ENCODE data around the gene FRMD5. TPM values are rescaled to one million over a fixed set of nuclear protein-coding genes. Genes with fewer than 3 reads are reported as not detected.

Gene FRMD5
- polyA plus RNA-seq, 1 experiment = 5.2 TPM

DNA sequence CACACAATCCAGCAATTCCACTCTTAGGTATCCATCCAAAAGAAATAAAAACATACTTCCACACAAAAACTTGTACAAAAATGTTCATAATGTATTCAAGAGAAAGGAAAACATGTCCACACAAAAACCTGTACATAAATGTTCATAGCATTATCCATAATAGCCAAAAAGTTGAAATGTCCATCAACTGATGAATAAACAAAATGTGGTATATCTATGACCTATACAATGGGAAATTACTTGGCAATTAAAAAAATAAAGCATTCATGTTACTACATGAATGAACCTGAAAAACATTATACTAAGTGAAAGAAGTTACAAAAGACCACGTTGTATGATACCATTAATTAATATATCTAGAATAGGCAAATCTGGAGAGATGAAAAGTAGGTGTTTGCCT, 17.9 kb downstream of the FRMD5 start:
- TF ChIP-seq, protein P1, sequence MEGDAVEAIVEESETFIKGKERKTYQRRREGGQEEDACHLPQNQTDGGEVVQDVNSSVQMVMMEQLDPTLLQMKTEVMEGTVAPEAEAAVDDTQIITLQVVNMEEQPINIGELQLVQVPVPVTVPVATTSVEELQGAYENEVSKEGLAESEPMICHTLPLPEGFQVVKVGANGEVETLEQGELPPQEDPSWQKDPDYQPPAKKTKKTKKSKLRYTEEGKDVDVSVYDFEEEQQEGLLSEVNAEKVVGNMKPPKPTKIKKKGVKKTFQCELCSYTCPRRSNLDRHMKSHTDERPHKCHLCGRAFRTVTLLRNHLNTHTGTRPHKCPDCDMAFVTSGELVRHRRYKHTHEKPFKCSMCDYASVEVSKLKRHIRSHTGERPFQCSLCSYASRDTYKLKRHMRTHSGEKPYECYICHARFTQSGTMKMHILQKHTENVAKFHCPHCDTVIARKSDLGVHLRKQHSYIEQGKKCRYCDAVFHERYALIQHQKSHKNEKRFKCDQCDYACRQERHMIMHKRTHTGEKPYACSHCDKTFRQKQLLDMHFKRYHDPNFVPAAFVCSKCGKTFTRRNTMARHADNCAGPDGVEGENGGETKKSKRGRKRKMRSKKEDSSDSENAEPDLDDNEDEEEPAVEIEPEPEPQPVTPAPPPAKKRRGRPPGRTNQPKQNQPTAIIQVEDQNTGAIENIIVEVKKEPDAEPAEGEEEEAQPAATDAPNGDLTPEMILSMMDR (IDR thresholded peaks at IDR 0.05; ENCODE audit: low read depth, low read length) = no peak
- CTCF ChIA-PET = no interaction called here
- Histone ChIP-seq H3K4me3 (ENCODE audit: low read depth, low read length) (no peak overlapping the region), H3K27me3 (ENCODE audit: control insufficient read depth, insufficient read depth, low read length) (no peaks in the 10 kb centered on the region), H3K9me3 (ENCODE audit: control insufficient read depth, insufficient read depth, low read length) (no peaks in the 10 kb centered on the region), H3K27ac (ENCODE audit: low read depth, low read length) (no peak overlapping the region)
- DNase-seq (ENCODE audit: low read depth, low spot score) = no peak
- POLR2A ChIA-PET = no interaction called here

GRCh38 chr15:44173813-44174212, 21.3 kb downstream of the FRMD5 start:
- H3K27ac ChIP-seq (ENCODE audit: low read depth, low read length) = no peak overlapping the region
- H3K4me3 ChIP-seq (ENCODE audit: low read depth, low read length) = no peak overlapping the region
- H3K9me3 ChIP-seq (ENCODE audit: control insufficient read depth, insufficient read depth, low read length) = no peaks in the 10 kb centered on the region
- ChIA-PET CTCF (no interaction called here), POLR2A (no interaction called here)
- no peaks in the 10 kb centered on the region for H3K27me3 ChIP-seq (ENCODE audit: control insufficient read depth, insufficient read depth, low read length)
- no peak for DNase-seq (ENCODE audit: low read depth, low spot score)
- TF ChIP-seq, protein P1 (IDR thresholded peaks at IDR 0.05; ENCODE audit: low read depth, low read length) = no peak

DNA sequence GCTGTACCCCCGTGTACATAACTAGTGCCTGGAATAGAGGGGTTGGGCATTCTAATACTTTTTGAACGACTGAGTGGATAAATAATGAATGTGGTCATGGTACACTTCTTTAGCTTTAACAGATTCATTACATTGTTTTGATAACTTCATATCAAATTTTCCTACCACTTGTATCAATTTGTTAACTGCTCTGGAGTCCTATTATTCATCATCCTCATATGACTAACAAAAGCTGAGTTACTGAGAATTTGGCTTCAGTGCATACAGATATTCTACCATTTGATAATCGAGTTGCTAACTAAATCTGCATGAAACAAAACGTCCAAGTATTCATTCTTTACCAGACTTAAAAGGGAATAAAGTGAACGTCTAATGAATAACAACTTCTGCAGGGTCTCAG, 31.7 kb downstream of the FRMD5 start:
- Histone ChIP-seq H3K27ac (ENCODE audit: low read depth, low read length) (no peak overlapping the region), H3K4me3 (ENCODE audit: low read depth, low read length) (no peak overlapping the region), H3K27me3 (ENCODE audit: control insufficient read depth, insufficient read depth, low read length) (no peaks in the 10 kb centered on the region), H3K9me3 (ENCODE audit: control insufficient read depth, insufficient read depth, low read length) (no peaks in the 10 kb centered on the region)
- CTCF ChIA-PET = interaction anchor here (1.3 kb wide), 1 partner anchor 259 kb away, joined by 4 read pairs; no protein-coding TSS in a partner anchor
- TF ChIP-seq, protein P1 (IDR thresholded peaks at IDR 0.05; ENCODE audit: low read depth, low read length) = no peak
- POLR2A ChIA-PET = no interaction called here
- DNase-seq (ENCODE audit: low read depth, low spot score) = no peak

DNA sequence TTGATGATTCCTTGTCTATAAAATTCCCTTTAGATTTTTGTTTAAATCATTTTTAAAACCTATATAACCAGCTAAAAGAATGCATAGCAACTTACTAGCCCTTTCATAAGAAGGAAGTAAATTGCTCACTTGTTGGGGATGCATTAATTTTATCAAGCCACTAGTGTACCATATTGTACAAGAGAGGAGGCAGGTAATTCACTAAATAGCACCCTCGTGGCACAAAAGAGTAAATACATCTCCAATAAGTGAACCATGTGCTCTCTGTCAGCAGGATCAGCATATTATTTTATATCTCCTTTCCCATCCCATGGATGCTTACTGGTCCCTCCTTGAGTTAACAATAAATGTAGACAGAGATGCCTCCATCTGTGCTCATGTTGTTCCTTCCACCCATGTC, 34.3 kb downstream of the FRMD5 start:
- no peak overlapping the region for H3K4me3 ChIP-seq (ENCODE audit: low read depth, low read length)
- no peaks in the 10 kb centered on the region for H3K27me3 ChIP-seq (ENCODE audit: control insufficient read depth, insufficient read depth, low read length)
- H3K27ac ChIP-seq (ENCODE audit: low read depth, low read length) = no peak overlapping the region
- no peak for DNase-seq (ENCODE audit: low read depth, low spot score)
- ChIA-PET CTCF (no interaction called here), POLR2A (no interaction called here)
- no peaks in the 10 kb centered on the region for H3K9me3 ChIP-seq (ENCODE audit: control insufficient read depth, insufficient read depth, low read length)
- TF ChIP-seq, protein P1 (IDR thresholded peaks at IDR 0.05; ENCODE audit: low read depth, low read length) = no peak

DNA sequence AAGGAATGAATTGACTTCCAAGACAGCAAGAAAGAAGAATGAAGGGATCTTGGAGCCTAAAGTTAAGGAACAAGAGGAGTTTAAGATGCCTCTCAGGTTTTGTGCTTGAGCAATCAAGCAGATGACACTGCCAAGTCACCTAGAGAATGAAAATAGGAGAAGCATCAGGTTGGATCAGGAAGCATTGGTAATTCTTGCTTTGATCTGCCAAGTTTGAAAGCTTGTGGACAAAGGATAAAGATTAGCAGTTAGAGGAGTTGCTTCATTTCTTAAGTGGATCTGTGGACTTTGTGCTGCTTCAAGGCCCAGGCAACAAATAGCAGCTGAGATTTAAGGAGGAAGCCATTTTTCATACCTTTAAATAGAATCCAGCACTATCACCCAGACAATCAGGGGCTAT, 35.6 kb downstream of the FRMD5 start:
- Histone ChIP-seq H3K27me3 (ENCODE audit: control insufficient read depth, insufficient read depth, low read length) (no peaks in the 10 kb centered on the region), H3K4me3 (ENCODE audit: low read depth, low read length) (no peak overlapping the region), H3K27ac (ENCODE audit: low read depth, low read length) (no peak overlapping the region), H3K9me3 (ENCODE audit: control insufficient read depth, insufficient read depth, low read length) (no peaks in the 10 kb centered on the region)
- ChIA-PET CTCF (no interaction called here), POLR2A (no interaction called here)
- DNase-seq (ENCODE audit: low read depth, low spot score) = no peak
- TF ChIP-seq, protein P1 (IDR thresholded peaks at IDR 0.05; ENCODE audit: low read depth, low read length) = no peak

All from AG04450 (cell line).